Liver (tissue), 9 donors: ENCODE measurements around the gene ALDH1A1. TPM values are rescaled to one million over a fixed set of nuclear protein-coding genes. Genes with fewer than 3 reads are reported as not detected.

Experiments
- DNase-seq: peaks from one replicate; pipeline ENCODE4 v3.0.0-alpha.2; 2017; ENCODE audit warnings: low spot score
- H3K27ac ChIP-seq, 2 donors: one replicate each; pipeline ENCODE4 v1.7.0; 2013; ENCODE audit warnings: inconsistent platforms in 2 of 2, low read length in 2 of 2, control low read depth in 1 of 2, low read depth in 1 of 2, mild to moderate bottlenecking in 1 of 2
- H3K27me3 ChIP-seq, 4 donors: one replicate each; pipeline versions ENCODE4 v1.6.1 to v1.7.0; 2013; ENCODE audit warnings: low read length in 3 of 4, inconsistent platforms in 1 of 4, mild to moderate bottlenecking in 1 of 4, moderate library complexity in 1 of 4; ENCODE audit not compliant: control insufficient read depth in 4 of 4, insufficient read depth in 4 of 4
- H3K36me3 ChIP-seq, 4 donors: one replicate each; pipeline versions ENCODE4 v1.6.1 to v1.7.0; 2013; ENCODE audit warnings: low read length in 3 of 4, mild to moderate bottlenecking in 3 of 4, low read depth in 1 of 4, moderate library complexity in 1 of 4; ENCODE audit not compliant: control insufficient read depth in 4 of 4, insufficient read depth in 3 of 4
- H3K4me1 ChIP-seq, 4 donors: one replicate each; pipeline versions ENCODE4 v1.6.1 to v1.7.0; 2013; ENCODE audit warnings: low read length in 3 of 4, mild to moderate bottlenecking in 3 of 4, moderate library complexity in 1 of 4; ENCODE audit not compliant: control insufficient read depth in 4 of 4, insufficient read depth in 4 of 4
- H3K4me3 ChIP-seq, 3 donors: one replicate each; pipeline versions ENCODE4 v1.6.1 to v1.7.0; 2013; ENCODE audit warnings: low read length in 3 of 3, control low read depth in 1 of 3, low read depth in 1 of 3, mild to moderate bottlenecking in 1 of 3
- H3K9ac ChIP-seq, 2 donors: one replicate each; pipeline ENCODE4 v1.7.0; 2013; ENCODE audit warnings: low read length in 2 of 2, mild to moderate bottlenecking in 2 of 2, moderate library complexity in 2 of 2, control low read depth in 1 of 2, low read depth in 1 of 2
- H3K9me3 ChIP-seq, 4 donors: one replicate each; pipeline versions ENCODE4 v1.6.1 to v1.7.0; 2013; ENCODE audit warnings: low read length in 3 of 4; ENCODE audit not compliant: control insufficient read depth in 4 of 4
- EGR1 ChIP-seq, 2 donors: IDR thresholded peaks; 2 replicates each; pipeline ENCODE4 v1.6.1; 2016 to 2018; ENCODE audit warnings: antibody characterized with exemption in 2 of 2, low read depth in 2 of 2
- FOXA1 ChIP-seq: IDR thresholded peaks from 2 replicates; pipeline ENCODE4 v1.6.1; 2016; ENCODE audit warnings: antibody characterized with exemption
- FOXA2 ChIP-seq: IDR thresholded peaks from 2 replicates; pipeline ENCODE4 v1.6.1; 2016; ENCODE audit warnings: antibody characterized with exemption
- GABPA ChIP-seq, 2 donors: IDR thresholded peaks in 1 of 2; conservative IDR thresholded peaks in 1 of 2; 2 replicates each; pipeline ENCODE4 v1.6.1; 2016; ENCODE audit warnings: antibody characterized with exemption in 2 of 2, mild to moderate bottlenecking in 1 of 2, moderate library complexity in 1 of 2
- HNF4A ChIP-seq, 2 donors: conservative IDR thresholded peaks; 2 replicates each; pipeline ENCODE4 v1.6.1; 2016; ENCODE audit warnings: antibody characterized with exemption in 2 of 2, mild to moderate bottlenecking in 2 of 2
- HNF4G ChIP-seq: IDR thresholded peaks from 2 replicates; pipeline ENCODE4 v1.6.1; 2016; ENCODE audit warnings: antibody characterized with exemption
- JUND ChIP-seq, 2 donors: IDR thresholded peaks; 2 replicates each; pipeline ENCODE4 v1.6.1; 2016; ENCODE audit warnings: antibody characterized with exemption in 2 of 2
- NR2F2 ChIP-seq: IDR thresholded peaks from 2 replicates; pipeline ENCODE4 v1.6.1; 2016; ENCODE audit warnings: antibody characterized with exemption
- RAD21 ChIP-seq, 2 donors: IDR thresholded peaks; 2 replicates each; pipeline ENCODE4 v1.6.1; 2016; ENCODE audit warnings: antibody characterized with exemption in 2 of 2, mild to moderate bottlenecking in 2 of 2
- RXRA ChIP-seq, 2 donors: IDR thresholded peaks; 2 replicates each; pipeline ENCODE4 v1.6.1; 2017 to 2018; ENCODE audit warnings: antibody characterized with exemption in 2 of 2, mild to moderate bottlenecking in 1 of 2
- SP1 ChIP-seq: IDR thresholded peaks from 2 replicates; pipeline ENCODE4 v1.6.1; 2018; ENCODE audit warnings: antibody characterized with exemption, mild to moderate bottlenecking
- TAF1 ChIP-seq: conservative IDR thresholded peaks from 2 replicates; pipeline ENCODE4 v1.6.1; 2016; ENCODE audit warnings: antibody characterized with exemption, mild to moderate bottlenecking
- WGBS: extraction: QIAGEN DNeasy Blood & Tissue Kit; methylation state at CpG from one replicate; pipeline ENCODE4 v1.1.7; 2013; 5-methylcytosine and 5-hydroxymethylcytosine counted together
- polyA plus RNA-seq, 2 donors: library from polyadenylated mRNA; stranded (reverse) in 1 of 2; unstranded in 1 of 2; fragments of 200-250 nt in 1 of 2; fragments of >200 nt in 1 of 2; fragmentation: Nextera tagmentation in 1 of 2; extraction: Ambion mirVana in 1 of 2; gene quantifications; one replicate each; pipeline versions ENCODE4 v1.2.1 to v1.2.3, GENCODE V29; 2013 to 2015
- total RNA-seq, 2 donors: library from RNA; depleted of rRNA; stranded (reverse); fragments of >200 nt; gene quantifications; one replicate each; pipeline ENCODE4 v1.2.3, GENCODE V29; 2014
- TF ChIP-seq, protein P1 (sequence below): IDR thresholded peaks from 2 replicates; pipeline ENCODE4 v1.6.1; 2016; ENCODE audit warnings: antibody characterized with exemption, mild to moderate bottlenecking
- TF ChIP-seq, protein P2 (sequence below): IDR thresholded peaks from 2 replicates; pipeline ENCODE4 v1.6.1; 2016; ENCODE audit warnings: antibody characterized with exemption
- TF ChIP-seq, protein P3 (sequence below): fragments of 150-350 bp; IDR thresholded peaks from 2 replicates; pipeline ENCODE4 v1.5.1; 2017; ENCODE audit warnings: improper control_type of control experiment, low read depth, low read length; ENCODE audit not compliant: missing input control
- TF ChIP-seq, protein P4 (sequence below): IDR thresholded peaks from 2 replicates; pipeline ENCODE4 v1.6.1; 2016; ENCODE audit warnings: antibody characterized with exemption
- TF ChIP-seq, protein P5 (sequence below): IDR thresholded peaks from 2 replicates; pipeline ENCODE4 v1.6.1; 2016; ENCODE audit warnings: antibody characterized with exemption
- donor health status: healthy.
- donor health status: healthy.
- donor health status: healthy.
- donor health status: healthy.
- donor health status: healthy.

The ALDH1A1 gene
- total and polyA plus RNA-seq, 4 donors = 118 to 433 (median 193) TPM

DNA sequence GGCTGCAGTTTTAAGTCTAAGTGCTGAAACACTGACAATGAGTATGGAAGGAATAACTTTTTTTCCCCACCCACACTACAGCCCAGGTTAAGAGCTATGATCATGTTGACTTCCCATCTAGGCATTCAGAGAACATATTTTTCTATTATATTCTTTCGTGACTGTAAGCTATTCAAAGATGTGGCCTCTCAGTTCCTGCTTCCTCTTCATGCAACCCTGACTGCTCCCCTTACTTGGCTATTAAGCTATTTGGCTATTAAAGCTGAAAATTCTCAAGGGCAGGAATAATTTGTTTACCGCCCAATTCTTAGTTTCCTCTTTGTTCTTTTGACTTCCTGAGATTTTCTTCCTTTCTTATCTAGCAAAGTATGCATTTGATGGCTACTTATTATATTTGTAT, 18.6 kb upstream of the ALDH1A1 start (continued):
- TF ChIP-seq, protein P1, sequence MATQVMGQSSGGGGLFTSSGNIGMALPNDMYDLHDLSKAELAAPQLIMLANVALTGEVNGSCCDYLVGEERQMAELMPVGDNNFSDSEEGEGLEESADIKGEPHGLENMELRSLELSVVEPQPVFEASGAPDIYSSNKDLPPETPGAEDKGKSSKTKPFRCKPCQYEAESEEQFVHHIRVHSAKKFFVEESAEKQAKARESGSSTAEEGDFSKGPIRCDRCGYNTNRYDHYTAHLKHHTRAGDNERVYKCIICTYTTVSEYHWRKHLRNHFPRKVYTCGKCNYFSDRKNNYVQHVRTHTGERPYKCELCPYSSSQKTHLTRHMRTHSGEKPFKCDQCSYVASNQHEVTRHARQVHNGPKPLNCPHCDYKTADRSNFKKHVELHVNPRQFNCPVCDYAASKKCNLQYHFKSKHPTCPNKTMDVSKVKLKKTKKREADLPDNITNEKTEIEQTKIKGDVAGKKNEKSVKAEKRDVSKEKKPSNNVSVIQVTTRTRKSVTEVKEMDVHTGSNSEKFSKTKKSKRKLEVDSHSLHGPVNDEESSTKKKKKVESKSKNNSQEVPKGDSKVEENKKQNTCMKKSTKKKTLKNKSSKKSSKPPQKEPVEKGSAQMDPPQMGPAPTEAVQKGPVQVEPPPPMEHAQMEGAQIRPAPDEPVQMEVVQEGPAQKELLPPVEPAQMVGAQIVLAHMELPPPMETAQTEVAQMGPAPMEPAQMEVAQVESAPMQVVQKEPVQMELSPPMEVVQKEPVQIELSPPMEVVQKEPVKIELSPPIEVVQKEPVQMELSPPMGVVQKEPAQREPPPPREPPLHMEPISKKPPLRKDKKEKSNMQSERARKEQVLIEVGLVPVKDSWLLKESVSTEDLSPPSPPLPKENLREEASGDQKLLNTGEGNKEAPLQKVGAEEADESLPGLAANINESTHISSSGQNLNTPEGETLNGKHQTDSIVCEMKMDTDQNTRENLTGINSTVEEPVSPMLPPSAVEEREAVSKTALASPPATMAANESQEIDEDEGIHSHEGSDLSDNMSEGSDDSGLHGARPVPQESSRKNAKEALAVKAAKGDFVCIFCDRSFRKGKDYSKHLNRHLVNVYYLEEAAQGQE = no peak
- no peak for TF ChIP-seq NR2F2

DNA sequence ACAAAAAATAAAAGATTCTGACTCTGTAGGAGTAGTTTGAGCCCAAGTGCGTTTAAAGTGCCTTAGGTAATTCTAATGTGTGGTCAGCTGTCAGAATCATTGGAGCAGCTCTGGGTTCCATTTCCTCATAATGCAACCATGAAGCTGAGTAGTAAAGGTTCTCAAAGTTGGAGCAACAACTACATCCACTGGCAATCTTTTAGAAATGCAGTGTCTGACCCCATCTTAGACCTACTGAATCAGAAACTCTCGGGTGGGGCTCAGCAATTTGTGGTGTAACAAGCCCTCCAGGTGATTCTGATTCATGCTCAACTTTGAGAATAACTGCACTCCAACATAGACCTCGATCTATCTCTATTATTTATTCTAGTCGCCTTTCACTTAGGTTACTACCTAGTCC, 7.6 kb upstream of the ALDH1A1 start:
- Histone ChIP-seq H3K4me3 (no peak overlapping the region), H3K4me1 (no peaks in the 10 kb centered on the region), H3K36me3 (no peaks in the 10 kb centered on the region), H3K9ac (no peak overlapping the region), H3K27me3 (no peaks in the 10 kb centered on the region), H3K27ac (no peak overlapping the region), H3K9me3 (no peaks in the 10 kb centered on the region)
- 69% methylated on average over 4 of the region's 4 CpGs for WGBS
- DNase-seq = no peak
- TF ChIP-seq JUND (IDR thresholded peaks at IDR 0.05) (no peak), RAD21 (IDR thresholded peaks at IDR 0.05) (peak; percentile 53 to 67)

DNA sequence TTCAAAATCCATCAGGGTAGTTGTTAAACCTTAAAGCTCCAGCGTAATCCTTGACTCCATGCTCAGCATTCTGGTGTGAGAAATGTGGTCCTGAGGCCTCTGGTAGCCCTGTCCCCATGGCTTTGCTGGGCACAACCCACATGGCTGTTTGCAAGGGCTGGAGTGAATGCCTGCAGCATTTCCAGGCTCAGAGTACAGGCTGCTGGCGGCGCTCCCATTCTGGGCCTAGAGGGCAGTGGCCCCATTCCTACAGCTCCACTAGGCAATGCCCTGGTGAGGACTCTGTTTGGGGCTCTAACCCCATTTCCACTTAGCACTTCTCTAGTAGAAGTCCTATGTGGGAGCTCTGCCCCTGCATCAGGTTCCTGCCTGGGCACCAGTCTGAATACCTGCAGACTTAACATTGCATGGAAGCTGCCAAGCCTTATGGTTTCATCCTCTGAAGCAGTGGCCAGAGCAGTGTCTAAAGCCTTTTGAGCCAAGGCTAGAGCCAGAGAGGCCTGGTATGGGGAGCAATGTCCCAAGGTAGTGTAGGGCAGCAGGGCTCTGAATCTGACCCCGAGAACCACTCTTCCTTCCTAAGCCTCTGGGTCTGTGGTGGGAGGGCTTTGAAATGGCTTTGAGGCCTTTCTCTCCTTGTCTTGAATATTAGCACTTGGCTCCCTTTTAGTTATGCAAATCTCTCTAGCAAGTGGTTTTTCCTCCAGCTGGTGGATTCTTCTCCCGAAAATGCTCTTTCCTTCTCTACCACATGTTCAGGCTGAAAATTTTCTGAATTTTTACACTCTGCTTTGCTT, 5.8 kb upstream of the ALDH1A1 start:
- Histone ChIP-seq H3K9ac (no peak overlapping the region), H3K27ac (no peak overlapping the region), H3K4me3 (no peak overlapping the region), H3K36me3 (no peaks in the 10 kb centered on the region), H3K9me3 (no peaks in the 10 kb centered on the region), H3K27me3 (no peaks in the 10 kb centered on the region), H3K4me1 (peaks cover 3 to 16% (median 14%) of the 10 kb centered on the region in 4 donors)
- no peak for TF ChIP-seq TAF1
- TF ChIP-seq RXRA (IDR thresholded peaks at IDR 0.05) = no peak
- TF ChIP-seq EGR1 (IDR thresholded peaks at IDR 0.05; ENCODE audit: low read depth in 2 of 2) = no peak
- TF ChIP-seq SP1 = no peak
- TF ChIP-seq, protein P2, sequence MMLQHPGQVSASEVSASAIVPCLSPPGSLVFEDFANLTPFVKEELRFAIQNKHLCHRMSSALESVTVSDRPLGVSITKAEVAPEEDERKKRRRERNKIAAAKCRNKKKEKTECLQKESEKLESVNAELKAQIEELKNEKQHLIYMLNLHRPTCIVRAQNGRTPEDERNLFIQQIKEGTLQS = no peak
- TF ChIP-seq, protein P3, sequence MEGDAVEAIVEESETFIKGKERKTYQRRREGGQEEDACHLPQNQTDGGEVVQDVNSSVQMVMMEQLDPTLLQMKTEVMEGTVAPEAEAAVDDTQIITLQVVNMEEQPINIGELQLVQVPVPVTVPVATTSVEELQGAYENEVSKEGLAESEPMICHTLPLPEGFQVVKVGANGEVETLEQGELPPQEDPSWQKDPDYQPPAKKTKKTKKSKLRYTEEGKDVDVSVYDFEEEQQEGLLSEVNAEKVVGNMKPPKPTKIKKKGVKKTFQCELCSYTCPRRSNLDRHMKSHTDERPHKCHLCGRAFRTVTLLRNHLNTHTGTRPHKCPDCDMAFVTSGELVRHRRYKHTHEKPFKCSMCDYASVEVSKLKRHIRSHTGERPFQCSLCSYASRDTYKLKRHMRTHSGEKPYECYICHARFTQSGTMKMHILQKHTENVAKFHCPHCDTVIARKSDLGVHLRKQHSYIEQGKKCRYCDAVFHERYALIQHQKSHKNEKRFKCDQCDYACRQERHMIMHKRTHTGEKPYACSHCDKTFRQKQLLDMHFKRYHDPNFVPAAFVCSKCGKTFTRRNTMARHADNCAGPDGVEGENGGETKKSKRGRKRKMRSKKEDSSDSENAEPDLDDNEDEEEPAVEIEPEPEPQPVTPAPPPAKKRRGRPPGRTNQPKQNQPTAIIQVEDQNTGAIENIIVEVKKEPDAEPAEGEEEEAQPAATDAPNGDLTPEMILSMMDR = no peak
- TF ChIP-seq HNF4A (conservative IDR thresholded peaks at IDR 0.05) = no peak
- TF ChIP-seq, protein P1 = no peak
- TF ChIP-seq FOXA1 = no peak
- no peak for TF ChIP-seq HNF4G
- TF ChIP-seq JUND (IDR thresholded peaks at IDR 0.05) = no peak
- TF ChIP-seq GABPA (IDR thresholded peaks at IDR 0.05 in 1 of 2, conservative IDR thresholded peaks at IDR 0.05 in 1 of 2) = no peak
- TF ChIP-seq, protein P4, sequence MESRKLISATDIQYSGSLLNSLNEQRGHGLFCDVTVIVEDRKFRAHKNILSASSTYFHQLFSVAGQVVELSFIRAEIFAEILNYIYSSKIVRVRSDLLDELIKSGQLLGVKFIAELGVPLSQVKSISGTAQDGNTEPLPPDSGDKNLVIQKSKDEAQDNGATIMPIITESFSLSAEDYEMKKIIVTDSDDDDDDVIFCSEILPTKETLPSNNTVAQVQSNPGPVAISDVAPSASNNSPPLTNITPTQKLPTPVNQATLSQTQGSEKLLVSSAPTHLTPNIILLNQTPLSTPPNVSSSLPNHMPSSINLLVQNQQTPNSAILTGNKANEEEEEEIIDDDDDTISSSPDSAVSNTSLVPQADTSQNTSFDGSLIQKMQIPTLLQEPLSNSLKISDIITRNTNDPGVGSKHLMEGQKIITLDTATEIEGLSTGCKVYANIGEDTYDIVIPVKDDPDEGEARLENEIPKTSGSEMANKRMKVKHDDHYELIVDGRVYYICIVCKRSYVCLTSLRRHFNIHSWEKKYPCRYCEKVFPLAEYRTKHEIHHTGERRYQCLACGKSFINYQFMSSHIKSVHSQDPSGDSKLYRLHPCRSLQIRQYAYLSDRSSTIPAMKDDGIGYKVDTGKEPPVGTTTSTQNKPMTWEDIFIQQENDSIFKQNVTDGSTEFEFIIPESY = no peak
- TF ChIP-seq, protein P5, sequence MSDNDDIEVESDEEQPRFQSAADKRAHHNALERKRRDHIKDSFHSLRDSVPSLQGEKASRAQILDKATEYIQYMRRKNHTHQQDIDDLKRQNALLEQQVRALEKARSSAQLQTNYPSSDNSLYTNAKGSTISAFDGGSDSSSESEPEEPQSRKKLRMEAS = no peak
- TF ChIP-seq FOXA2 = no peak
- DNase-seq = no peak
- WGBS = 95% methylated on average over 5 of the region's 5 CpGs
